GM19043 (cell line): ENCODE measurements around the gene SLC6A3.
"Not testable (repeated sequence)": the region's sequence is repeated elsewhere in the genome, so short reads cannot be mapped to it uniquely, and the experiment has no call there.

Experiments
- ATAC-seq: cut with Tn5 transposase; IDR thresholded peaks from one replicate; pipeline ENCODE4 v1.9.1; 2021; ENCODE audit warnings: low read depth; ENCODE audit not compliant: unreplicated experiment

Gene SLC6A3

GRCh38 chr5:1423901-1424603 is 21.2 kb downstream of the SLC6A3 start:
- ATAC-seq, result no peak

- not testable (repeated sequence) for ATAC-seq
These were observed 22.7 kb downstream of the SLC6A3 start for GRCh38 chr5:1422522-1422921.

- ATAC-seq, result no peak
These were observed 23.5 kb downstream of the SLC6A3 start for GRCh38 chr5:1421521-1422341.

GRCh38 chr5:1420211-1421195 is 24.7 kb downstream of the SLC6A3 start:
- ATAC-seq, result no peak

GRCh38 chr5:1419476-1420210 is 25.6 kb downstream of the SLC6A3 start:
- no peak for ATAC-seq

- no peak for ATAC-seq
These were observed 26.3 kb downstream of the SLC6A3 start for GRCh38 chr5:1418921-1419280.

GRCh38 chr5:1418238-1418920 is 26.9 kb downstream of the SLC6A3 start:
- no peak for ATAC-seq

GRCh38 chr5:1417586-1418225 is 27.5 kb downstream of the SLC6A3 start:
- no peak for ATAC-seq

GRCh38 chr5:1416856-1417469 is 28.3 kb downstream of the SLC6A3 start:
- no peak for ATAC-seq

- ATAC-seq, result no peak
These were observed 29.4 kb downstream of the SLC6A3 start for GRCh38 chr5:1415626-1416360.

GRCh38 chr5:1415059-1415425 is 30.2 kb downstream of the SLC6A3 start:
- ATAC-seq, result no peak

GRCh38 chr5:1414311-1415058 is 30.8 kb downstream of the SLC6A3 start:
- no peak for ATAC-seq

- ATAC-seq, result no peak
These were observed 31.5 kb downstream of the SLC6A3 start for GRCh38 chr5:1413611-1414241.

GRCh38 chr5:1413211-1413610 is 32.0 kb downstream of the SLC6A3 start:
- no peak for ATAC-seq

- ATAC-seq, result no peak
These were observed 32.6 kb downstream of the SLC6A3 start for GRCh38 chr5:1412621-1413020.

GRCh38 chr5:1412163-1412562 is 33.1 kb downstream of the SLC6A3 start:
- ATAC-seq, result no peak

- ATAC-seq, result no peak
These were observed 34.1 kb downstream of the SLC6A3 start for GRCh38 chr5:1411099-1411498.
